ENCODE results near the gene CEP112. TPM values are rescaled to one million over a fixed set of nuclear protein-coding genes. Genes with fewer than 3 reads are reported as not detected.

CEP112 gene
- total and polyA plus RNA-seq, 3 donors from 2014 or later = 50.2 to 107 (median 78.8) TPM

DNA sequence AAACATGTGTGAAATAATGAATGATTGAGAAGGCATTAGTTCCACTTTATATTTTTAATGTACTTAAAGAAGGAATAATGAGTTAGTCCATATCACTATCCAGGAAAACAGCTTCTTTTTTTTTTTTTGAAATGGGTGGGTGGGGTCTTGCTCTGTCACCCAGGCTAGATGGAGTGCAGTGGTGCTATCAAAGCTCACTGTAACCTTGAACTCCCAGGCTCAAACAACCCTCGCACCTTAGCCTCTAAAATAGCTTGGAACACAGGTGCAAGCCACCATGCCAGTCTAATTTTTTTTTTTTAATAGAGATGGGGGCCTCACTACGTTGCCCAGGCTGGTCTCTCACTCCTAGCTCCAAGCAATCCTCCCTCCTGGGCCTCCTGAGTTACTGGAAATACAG, 275.5 kb downstream of the CEP112 start:
- DNase-seq = no peak
- no peak overlapping the region for H3K27ac ChIP-seq
- intact Hi-C loops (cut with DNase I; ENCODE audit: low total_unique reads) = no loop called here
- no peaks in the 10 kb centered on the region for H3K36me3 ChIP-seq (ENCODE audit: low read depth, missing control alignments)
- H3K27me3 ChIP-seq = no peaks in the 10 kb centered on the region
- H3K4me3 ChIP-seq = no peak overlapping the region
- H3K4me1 ChIP-seq = peaks cover 9% of the 10 kb centered on the region
- 86% methylated on average over 2 of the region's 2 CpGs for WGBS, 2 donors
- no peak for TF ChIP-seq CTCF (IDR thresholded peaks at IDR 0.05)
- TF ChIP-seq POLR2A (IDR thresholded peaks at IDR 0.05) = no peak
- no peaks in the 10 kb centered on the region for H3K9me3 ChIP-seq

- H3K9me3 ChIP-seq = no peaks in the 10 kb centered on the region
- no peak overlapping the region for H3K27ac ChIP-seq
- H3K4me3 ChIP-seq = no peak overlapping the region
- no peaks in the 10 kb centered on the region for H3K27me3 ChIP-seq
- peaks cover 9% of the 10 kb centered on the region for H3K4me1 ChIP-seq
- H3K36me3 ChIP-seq (ENCODE audit: low read depth, missing control alignments) = no peaks in the 10 kb centered on the region
- DNase-seq = no peak
- 82 to 89% methylated on average over 5 of the region's 5 CpGs for WGBS, 2 donors
- intact Hi-C loops (cut with DNase I; ENCODE audit: low total_unique reads) = no loop called here
- TF ChIP-seq CTCF (IDR thresholded peaks at IDR 0.05) = no peak
- no peak for TF ChIP-seq POLR2A (IDR thresholded peaks at IDR 0.05)
These were observed 277.1 kb downstream of the CEP112 start for GRCh38 chr17:65914784-65915342.

DNA sequence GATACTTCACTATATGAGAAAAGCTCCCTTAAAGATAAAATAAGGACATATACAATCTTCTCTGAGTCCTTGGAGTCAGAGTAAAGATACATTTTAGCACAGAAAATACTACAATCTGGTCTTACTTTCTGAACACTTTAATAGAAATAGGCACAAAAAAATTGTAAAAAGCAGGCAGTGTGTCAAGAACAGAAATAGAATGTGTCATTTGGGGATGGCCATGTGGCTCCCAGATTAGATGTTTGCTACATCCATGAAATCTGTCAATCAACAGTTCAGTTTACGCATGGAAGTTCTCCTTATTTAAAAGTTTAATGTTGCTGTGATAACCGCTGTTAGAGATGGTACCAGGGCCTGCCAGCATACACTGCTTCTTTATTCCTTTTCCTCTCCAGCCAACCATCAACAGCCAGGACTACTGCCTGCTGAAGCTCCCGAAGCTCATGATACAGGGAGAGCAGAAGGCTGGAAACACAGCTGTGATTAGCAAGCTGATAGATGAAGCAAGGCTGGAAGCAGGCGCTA, 278.5 kb downstream of the CEP112 start:
- intact Hi-C loops (cut with DNase I; ENCODE audit: low total_unique reads) = no loop called here
- Histone ChIP-seq H3K9me3 (no peaks in the 10 kb centered on the region), H3K27ac (no peak overlapping the region), H3K4me3 (no peak overlapping the region), H3K36me3 (ENCODE audit: low read depth, missing control alignments) (no peaks in the 10 kb centered on the region), H3K27me3 (no peaks in the 10 kb centered on the region), H3K4me1 (peaks cover 1% of the 10 kb centered on the region)
- no peak for DNase-seq
- whole genome bisulfite sequencing, 2 donors = 68 to 75% methylated on average over 4 of the region's 4 CpGs
- TF ChIP-seq CTCF (IDR thresholded peaks at IDR 0.05) (no peak), POLR2A (IDR thresholded peaks at IDR 0.05) (no peak)

DNA sequence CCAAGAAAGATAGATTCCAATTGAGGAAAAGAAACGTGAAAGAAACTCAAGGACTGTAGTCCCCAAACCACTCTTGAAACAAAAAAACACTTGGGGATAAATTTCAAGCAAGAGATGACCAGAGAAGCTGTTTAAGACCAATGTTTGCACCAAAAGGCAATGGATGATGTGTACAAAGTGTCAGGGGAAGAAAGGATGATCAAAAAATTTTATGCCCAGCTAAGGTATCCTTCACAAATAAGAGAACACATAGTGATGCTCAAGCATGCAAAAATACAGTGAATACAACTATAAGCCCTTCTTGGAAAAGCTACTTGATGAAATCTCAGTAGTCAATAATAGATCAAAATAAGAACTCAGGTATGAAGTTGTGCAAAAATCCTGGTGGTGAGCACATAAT, 281.1 kb downstream of the CEP112 start:
- no peak for TF ChIP-seq POLR2A (IDR thresholded peaks at IDR 0.05)
- TF ChIP-seq CTCF (IDR thresholded peaks at IDR 0.05) = no peak
- intact Hi-C loops (cut with DNase I; ENCODE audit: low total_unique reads) = no loop called here
- 88 to 94% methylated on average over 1 of the region's 1 CpG for WGBS, 2 donors

More for the DNA sequence above, 281.1 kb downstream of the CEP112 start:
- DNase-seq = no peak
- Histone ChIP-seq H3K36me3 (ENCODE audit: low read depth, missing control alignments) (no peaks in the 10 kb centered on the region), H3K9me3 (no peaks in the 10 kb centered on the region), H3K27me3 (no peaks in the 10 kb centered on the region), H3K4me3 (no peak overlapping the region), H3K4me1 (no peaks in the 10 kb centered on the region), H3K27ac (no peak overlapping the region)

Measured in testis (tissue), 3 donors.